TTC549 (cell line): ENCODE results near the gene FOLR1.

Experiments
- FAIRE-seq: peaks from 2 replicates; lab custom pipeline; 2012; peaks lifted over from hg19 to GRCh38; lab: Jason Lieb, UNC

FOLR1 gene

DNA sequence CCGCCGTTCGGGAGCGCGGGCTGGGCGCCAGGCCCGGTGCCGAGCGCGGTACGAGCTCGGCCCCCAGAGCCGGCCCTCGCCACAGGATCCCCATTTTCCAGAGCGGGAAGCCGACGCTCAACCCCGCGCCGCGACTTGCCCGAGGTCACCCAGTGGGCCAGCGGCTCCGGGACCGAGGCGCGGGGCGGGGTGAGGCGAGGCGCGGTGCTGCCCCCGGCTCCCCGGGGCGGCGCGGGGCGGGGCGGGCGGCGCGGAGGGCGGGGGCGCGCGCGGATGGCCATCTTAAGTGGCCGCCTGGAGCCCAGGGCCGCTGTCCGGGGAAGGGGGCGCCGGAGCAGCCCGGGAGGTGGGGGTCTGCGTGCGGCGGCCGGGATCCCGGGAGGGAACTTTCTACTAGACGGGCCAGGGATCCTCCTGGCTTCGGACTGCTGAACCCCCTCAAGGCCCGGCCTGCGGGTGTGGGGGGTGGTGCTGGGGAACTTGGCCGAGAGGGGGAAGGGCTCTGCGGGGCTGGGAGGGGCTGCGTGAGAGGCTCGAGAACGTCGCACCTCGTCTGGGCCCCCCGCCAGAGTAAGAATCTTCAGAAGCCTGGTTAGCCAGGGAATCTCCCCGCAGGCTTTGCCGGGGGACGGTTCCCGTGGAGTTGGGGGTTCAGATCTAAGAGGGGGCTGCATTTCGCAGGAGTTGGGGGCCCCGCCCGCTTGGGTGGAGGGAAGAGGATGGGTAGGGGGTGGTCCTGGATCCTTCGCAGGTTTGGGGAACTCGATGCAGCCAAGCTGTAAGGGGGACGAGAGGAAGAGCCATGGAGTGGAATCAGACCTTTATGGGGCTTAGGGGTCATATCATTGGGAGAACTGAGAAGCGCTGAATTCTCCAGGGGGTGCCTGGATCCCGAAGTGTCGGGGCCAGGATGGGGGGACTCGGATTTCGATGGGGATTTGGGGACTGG is 31.9 kb downstream of the FOLR1 start:
- no peak for FAIRE-seq

DNA sequence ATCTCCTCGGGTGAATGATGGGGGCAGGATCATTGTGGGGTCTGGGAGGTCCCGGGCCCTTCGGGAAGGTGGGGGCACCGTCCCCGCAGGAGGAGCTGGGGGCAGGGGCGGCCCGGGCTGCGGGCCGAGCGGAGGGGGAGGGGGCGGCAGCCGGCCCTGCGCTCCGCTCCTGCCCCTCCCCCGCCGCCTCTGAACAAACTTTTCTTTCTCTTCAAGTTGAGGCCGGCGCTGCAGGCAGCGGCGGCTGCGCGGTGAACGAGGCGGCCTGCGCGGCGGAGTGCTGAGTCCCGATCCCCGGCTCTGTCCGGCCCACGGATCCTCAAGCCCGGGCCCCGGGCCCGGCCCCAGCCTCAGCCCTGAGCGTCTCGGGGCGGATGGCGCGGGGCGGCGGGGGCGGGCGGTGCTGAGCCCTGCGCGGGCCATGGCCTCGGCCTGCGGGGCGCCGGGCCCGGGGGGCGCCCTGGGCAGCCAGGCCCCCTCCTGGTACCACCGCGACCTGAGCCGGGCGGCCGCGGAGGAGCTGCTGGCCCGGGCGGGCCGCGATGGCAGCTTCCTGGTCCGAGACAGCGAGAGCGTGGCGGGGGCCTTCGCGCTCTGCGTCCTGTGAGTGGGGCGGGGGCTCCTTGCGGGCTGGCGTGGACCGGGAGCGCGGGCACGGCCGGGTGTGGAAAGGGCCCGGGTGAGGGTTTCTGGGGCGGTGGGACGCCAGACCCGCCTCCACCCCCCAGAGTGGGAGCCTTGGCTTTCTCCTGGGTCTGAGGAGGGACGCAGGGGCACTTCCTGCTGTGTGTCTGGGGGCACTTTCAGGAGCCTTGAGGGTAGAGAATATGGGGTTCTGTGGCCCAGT is 32.8 kb downstream of the FOLR1 start, which contains the start of gene INPPL1:
TSS of gene INPPL1 (plus strand) at position 204 of the 847 bp plus-strand sequence. CDS start at position 422, 218 bp downstream.
- no peak for FAIRE-seq

DNA sequence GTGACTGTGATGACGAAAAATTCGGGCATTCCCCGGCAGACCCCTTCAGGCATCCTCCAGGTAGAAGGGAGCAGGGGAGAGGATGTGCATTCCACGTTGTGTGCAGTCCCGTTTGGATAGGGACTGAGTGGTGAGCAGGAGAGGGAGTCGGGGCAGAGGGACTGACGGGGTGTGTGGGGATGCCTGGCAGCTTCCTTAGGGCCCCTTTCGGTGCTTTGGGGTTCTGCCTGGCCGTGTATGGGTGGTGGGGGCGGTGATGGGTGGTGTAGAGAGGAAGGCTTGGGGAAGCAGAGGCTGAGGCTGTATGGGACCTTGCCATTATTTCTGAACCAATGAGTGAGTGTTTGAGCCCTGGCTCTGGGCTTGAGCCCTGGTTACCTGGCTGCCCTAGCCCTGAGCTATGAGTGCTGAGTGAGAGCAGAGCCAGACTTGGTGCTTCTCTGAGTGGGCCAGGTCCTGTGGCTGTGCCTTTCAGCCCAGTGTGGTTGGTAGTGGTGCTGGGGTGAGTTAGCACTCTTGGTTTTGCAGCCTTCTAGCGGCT is 33.5 kb downstream of the FOLR1 start:
- FAIRE-seq: no peak

DNA sequence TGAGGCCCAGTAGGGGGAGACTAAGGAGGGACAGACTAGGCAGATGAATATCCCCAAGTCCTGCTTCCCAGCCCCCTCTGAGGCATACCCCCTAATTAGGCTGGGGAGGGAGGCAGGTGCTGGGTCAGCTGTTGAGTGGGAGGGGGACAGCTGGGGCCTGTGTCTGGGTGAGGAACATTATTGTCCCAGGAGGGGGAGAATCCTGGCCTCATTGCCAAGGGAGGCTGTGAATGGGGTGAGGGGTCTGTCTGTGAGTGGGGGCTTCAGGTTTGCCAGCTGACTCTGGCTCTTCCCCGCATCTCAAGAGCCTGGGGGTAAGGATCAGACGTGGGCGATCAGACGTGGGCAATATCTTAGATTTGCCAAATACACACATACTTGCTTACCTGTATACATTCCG is 34.8 kb downstream of the FOLR1 start:
- no peak for FAIRE-seq

DNA sequence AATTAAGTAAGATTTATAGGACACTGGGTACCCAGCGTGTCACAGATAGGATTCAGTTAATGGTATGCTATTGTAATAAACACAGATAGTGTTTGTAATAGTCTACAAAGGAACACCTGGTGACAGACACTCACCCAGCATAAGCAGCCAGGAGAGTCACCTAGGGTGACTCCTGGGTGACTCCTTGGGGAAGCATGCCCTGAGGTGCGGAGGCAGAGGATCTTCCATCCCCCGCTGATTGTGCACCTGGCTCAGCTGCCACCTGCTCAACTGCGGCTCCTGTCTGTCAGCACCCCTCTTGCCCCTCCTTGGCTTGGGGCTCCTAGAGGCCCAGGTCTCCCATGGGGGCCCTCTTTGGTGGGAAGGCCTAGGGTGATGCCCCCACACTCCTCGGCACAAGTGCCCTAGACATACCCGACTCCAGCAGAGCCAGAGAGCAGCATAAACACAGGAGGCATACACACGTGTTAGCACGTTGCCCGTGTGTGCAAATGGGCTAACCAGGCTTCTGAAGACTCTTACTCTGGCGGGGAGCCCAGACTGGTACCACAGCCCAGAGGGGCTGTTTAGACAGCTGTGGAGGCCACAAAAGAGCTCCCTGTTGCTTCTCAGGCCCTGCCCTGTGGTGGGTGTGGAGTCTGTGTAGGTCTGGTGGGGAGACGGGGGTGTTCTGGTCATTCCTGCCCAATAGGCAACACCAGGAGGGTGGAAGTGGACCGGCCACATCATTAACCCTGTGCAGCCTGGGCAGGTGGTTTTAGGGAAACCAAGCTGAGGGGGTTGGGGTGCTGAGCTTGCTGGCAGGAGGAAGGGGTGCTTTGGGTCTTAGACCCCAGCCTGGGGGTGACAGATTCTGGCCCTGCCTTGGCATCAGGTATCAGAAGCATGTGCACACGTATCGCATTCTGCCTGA is 35.6 kb downstream of the FOLR1 start:
- FAIRE-seq: no peak

DNA sequence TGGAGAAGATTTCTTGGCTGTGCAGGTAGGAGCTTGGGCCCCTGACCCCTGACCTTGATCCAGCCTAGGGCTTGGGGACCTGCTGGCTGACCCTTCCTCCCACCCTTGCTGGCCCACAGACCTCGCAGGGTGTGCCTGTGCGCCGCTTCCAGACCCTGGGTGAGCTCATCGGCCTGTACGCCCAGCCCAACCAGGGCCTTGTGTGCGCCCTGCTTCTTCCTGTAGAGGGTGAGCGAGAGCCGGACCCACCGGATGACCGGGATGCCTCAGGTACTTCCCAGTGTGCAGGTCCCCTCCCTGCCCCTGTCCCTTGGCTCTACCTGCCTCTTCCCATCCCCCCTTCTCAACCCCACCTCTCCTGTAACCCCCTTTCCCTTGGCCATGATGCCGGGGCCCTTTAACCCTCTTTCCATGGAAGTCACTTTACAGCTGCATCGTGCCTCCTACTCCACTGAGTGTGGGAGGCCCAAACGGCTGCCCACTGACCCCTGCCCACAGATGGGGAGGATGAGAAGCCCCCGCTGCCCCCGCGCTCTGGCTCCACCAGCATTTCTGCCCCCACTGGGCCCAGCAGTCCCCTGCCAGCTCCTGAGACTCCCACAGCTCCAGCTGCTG is 36.4 kb downstream of the FOLR1 start:
- no peak for FAIRE-seq

DNA sequence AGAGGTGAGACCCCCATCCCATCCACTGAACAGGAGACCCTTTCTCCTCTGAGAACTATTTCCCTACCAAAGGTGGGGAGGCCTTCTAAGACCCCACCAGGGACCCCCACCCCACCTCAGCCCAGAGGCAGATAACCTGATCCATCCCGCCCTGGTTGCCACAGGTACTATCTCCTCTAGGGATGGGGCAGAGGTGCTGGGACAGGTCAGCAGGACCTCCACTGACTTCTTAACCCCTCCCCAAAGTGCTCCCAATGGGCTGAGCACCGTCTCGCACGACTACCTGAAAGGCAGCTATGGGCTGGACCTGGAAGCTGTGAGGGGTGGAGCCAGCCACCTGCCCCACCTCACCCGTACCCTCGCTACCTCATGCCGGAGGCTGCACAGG is 36.9 kb downstream of the FOLR1 start:
- FAIRE-seq: no peak

DNA sequence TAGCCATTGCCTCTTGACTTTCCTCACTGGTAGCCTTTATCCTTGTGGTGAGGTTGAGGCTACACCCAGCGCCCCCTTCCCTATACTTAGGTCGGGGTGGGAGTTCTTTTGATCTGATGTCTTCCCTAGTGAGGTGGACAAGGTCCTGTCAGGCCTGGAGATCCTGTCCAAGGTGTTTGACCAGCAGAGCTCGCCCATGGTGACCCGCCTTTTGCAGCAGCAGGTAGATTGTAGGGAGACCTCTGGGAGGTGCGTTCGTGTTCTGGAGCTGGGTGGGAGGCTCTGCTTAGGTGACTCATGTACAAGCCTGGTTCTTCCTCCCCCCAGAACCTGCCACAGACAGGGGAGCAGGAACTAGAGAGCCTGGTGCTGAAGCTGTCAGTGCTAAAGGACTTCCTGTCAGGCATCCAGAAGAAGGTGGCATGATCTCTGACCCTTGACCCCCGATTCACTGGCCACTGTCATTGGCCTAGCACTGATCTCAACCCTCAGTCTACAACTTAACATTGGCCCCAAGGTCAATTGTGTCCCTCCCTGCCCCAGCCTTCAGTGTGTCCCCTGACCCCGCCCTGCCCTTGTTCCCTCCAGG is 37.5 kb downstream of the FOLR1 start:
- no peak for FAIRE-seq

DNA sequence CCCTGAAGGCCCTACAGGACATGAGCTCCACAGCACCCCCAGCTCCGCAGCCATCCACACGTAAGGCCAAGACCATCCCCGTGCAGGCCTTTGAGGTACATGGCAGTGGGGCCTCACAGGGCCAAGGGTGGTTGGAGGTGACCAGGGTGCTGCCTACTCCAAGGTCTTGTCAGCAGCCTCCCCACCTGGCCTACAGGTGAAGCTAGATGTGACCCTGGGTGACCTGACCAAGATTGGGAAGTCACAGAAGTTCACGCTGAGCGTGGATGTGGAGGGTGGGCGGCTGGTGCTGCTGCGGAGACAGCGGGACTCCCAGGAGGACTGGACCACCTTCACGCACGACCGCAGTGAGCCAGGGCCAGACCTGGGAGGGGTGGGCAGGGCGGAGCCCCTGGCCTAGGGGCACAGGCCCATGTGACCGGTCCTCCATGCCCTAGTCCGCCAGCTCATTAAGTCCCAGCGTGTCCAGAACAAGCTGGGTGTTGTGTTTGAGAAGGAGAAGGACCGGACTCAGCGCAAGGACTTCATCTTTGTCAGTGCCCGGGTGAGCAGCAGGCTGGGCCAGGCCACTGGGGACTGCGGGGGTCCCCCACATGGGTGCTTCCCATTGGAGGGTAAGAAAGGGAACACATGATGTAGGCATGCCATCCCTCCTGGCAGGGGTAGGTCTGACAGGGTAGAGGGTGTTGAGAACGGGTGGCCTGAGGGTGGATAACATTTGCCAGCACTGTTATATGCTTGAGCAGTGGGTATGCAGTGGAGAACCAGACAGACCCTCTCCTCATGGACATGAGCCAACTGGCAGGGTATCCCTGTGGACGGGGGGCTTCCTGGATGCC is 38.2 kb downstream of the FOLR1 start:
- no peak for FAIRE-seq

DNA sequence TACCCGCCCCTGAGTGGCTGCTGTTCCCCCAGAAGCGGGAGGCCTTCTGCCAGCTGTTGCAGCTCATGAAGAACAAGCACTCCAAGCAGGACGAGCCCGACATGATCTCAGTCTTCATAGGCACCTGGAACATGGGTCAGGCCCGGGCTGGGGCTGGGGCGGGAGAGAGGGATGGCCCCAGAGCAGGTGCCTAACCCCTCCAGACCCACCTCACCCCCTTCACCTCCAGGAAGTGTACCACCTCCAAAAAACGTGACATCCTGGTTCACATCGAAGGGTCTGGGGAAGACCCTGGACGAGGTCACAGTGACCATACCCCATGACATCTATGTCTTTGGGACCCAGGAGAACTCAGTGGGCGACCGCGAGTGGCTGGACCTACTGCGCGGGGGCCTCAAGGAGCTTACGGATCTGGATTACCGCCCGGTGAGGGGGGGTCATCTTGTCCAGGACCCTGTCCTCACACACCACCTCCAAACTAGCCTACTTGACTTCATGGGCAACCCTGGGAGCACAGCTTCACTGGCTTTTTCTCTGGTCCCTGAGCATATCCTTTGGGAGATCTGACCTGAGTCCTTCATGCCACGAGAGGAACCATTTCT is 38.9 kb downstream of the FOLR1 start:
- FAIRE-seq: no peak

DNA sequence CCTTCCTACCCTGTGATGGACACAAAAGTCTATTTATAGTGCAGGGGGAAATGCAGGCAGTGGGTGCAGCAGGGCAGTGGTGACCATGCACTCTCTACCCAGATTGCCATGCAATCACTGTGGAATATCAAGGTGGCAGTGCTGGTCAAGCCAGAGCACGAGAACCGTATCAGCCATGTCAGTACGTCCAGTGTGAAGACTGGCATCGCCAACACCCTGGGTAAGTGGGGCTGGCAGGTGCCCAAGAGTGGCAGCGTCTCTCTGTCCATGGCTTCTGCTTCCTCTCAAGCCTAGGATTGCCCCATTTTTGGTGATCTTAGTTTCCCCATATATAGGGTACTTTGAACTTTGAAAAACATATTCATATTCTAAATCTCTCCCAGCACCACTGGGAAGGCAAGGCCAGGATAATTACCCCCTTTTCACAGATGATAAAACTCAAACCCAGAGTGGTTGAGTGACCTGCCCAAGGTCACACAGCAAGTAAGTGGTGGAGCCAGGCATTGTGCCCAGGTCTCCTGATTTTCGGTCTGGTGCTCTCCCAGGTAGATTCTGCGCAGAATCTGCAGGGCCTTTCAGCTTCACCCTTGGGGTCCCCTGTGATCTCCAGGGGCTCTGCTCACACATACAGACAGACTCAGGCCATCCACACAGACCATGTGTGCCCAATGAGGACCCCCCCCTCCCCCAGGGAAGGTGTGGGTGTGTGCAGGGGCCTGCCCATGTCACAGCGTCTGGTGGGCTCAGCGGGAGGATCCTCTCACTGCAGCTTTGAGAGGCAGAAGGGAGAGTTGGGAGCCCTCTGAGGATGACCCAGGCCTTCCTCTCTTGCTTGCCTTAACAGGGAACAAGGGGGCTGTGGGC is 39.7 kb downstream of the FOLR1 start:
- no peak for FAIRE-seq

DNA sequence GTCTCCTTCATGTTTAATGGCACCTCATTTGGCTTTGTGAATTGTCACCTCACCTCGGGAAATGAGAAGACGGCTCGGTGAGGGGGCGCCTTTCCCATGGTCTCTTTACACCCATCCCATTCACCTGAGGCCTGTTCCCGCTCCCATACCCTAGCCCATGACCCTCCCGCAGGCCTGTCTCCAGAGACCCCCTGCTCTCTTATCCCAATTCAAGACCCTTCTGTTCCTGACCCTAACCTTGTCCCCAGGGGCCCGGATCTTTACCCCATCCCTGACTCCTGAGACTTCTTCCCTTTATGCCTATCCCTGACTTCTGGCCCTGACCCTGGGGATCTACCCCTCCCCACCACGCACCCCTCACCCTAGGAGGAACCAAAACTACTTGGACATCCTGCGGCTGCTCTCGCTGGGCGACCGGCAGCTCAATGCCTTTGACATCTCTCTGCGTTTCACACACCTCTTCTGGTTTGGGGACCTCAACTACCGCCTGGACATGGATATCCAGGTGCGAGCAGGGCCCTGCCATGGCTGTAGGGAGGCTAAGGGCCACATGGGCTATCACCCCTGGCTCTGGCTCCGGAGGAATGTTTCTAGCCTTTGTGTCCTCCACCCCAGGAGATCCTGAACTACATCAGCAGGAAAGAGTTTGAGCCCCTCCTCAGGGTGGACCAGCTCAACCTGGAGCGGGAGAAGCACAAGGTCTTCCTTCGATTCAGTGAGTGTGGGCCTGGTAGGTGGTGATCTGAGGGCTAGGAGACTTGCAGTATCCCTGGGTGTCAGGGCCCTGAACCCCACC is 40.5 kb downstream of the FOLR1 start:
- no peak for FAIRE-seq

DNA sequence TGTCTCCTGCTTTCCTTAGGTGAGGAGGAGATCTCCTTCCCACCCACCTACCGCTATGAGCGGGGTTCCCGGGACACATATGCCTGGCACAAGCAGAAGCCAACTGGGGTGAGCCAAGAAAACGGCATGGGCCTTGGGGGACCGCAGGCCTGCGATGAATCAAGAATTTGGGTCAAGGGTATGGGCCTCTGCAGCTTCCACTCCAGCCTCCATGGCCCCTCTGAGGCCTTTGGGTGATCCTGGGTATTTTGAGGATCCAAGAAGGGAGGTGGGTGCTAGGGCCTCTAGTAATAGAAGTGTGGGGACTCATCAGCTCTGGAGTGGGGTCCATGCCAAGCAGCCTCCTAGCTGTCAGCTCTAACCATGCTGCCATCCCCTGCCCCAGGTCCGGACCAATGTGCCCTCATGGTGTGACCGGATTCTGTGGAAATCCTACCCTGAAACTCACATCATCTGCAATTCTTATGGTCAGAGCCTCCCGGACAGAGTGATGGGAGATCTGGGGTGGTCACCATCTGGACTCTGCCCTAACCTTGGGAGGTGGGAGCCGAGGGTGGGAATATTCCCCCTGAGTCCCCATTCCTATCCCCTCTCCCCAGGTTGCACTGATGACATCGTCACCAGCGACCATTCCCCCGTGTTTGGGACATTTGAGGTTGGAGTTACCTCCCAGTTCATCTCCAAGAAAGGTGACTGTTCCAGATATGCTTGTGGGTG is 41.3 kb downstream of the FOLR1 start:
- no peak for FAIRE-seq

DNA sequence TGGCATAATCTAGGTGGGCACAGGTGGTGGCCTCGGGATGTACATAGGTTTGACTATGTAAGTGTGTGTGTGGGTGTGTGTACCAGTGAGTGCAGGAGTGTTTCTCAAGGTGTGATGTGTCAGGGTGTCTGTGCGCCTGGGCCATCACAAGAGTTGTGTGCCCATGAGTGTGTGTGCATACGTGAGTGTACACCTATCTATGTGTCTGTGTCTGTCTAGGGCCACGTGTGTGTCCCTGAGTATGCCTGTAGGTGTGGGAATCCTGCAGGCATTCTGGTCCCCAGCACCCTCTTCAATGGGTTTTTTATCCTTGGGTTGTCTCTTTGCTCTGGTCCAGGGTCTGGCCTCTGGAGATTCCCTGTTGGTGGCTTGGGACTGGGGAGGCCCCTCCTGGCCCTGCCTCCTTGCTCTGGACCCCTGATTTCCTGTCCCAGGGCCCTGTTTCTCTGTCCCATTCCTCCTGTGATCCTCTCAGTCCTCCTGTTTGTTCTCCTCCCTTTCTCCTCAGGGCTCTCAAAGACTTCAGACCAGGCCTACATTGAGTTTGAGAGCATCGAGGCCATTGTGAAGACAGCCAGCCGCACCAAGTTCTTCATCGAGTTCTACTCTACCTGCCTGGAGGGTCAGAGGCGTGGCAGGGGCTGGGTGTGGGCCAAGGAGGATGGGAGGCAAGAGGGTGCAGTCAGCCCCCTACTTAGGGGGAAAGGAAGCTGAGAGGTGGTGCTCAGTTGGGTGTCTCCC is 42.0 kb downstream of the FOLR1 start:
- no peak for FAIRE-seq

DNA sequence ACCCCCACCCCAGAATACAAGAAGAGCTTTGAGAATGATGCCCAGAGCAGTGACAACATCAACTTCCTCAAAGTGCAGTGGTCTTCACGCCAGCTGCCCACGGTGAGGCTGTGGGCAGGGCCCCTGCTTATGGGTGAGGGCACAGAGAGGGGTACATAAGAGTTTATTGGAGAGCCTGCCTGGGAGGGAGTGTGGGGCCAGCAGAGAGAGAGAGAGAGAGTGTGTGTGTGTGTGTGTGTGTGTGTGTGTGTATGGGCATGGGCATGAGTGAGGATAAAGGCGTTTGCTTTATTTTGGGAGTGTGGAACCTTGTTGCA is 42.5 kb downstream of the FOLR1 start:
- FAIRE-seq: no peak

DNA sequence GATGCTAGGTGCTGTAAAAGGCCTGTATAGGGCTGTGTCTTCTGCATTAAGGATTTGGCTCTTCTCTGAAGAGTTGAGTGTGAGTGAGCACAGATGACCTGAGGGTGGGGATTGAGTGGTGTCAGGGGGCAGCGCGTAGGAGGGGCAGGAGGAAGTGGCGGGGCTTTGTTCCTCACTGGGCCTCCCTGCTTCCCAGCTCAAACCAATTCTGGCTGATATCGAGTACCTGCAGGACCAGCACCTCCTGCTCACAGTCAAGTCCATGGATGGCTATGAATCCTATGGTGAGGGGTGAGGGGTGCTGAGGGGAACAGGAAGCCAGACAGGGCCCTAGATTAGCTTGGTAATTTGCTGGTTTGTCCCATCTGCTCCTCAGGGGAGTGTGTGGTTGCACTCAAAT is 43.0 kb downstream of the FOLR1 start:
- FAIRE-seq: no peak
